K562 (cell line): ENCODE data around the gene ERBB3. TPM values are rescaled to one million over a fixed set of nuclear protein-coding genes. Genes with fewer than 3 reads are reported as not detected.

Experiments used
- ATF6 ChIP-seq: sonication (generic); formaldehyde crosslinking; IDR thresholded peaks from 2 replicates; pipeline ENCODE4 v1.4.0; 2020; ENCODE audit warnings: mild to moderate bottlenecking, missing genetic modification reagents
- CCNT2 ChIP-seq: IDR thresholded peaks from 2 replicates; pipeline ENCODE4 v1.6.1; 2011; ENCODE audit warnings: borderline replicate concordance, low read depth, mild to moderate bottlenecking, moderate library complexity, mixed read lengths, low read length; ENCODE audit not compliant: insufficient read length; ENCODE audit errors: extremely low read depth
- HMBOX1 ChIP-seq: sonication (generic); IDR thresholded peaks from 2 replicates; pipeline ENCODE4 v1.6.1; 2016
- KLF6 ChIP-seq: fragments of 250-450 bp; sonication (Bioruptor Pico); IDR thresholded peaks from 2 replicates; pipeline ENCODE4 v1.4.0; 2020; ENCODE audit warnings: mild to moderate bottlenecking, moderate library complexity, borderline replicate concordance
- MXD1 ChIP-seq: fragments of 250-450 bp; sonication (Bioruptor Pico); IDR thresholded peaks from 2 replicates; pipeline ENCODE4 v1.8.0; 2021; ENCODE audit warnings: borderline replicate concordance, mild to moderate bottlenecking, moderate library complexity; ENCODE audit not compliant: poor library complexity, severe bottlenecking
- NKRF ChIP-seq: fragments of 450-650 bp; IDR thresholded peaks from 2 replicates; pipeline ENCODE4 v1.6.1; 2016; ENCODE audit warnings: borderline replicate concordance
- STAT5A ChIP-seq: IDR thresholded peaks from 2 replicates; pipeline ENCODE4 v1.6.1; 2012; ENCODE audit warnings: low read length, inconsistent platforms, borderline replicate concordance
- SUPT5H ChIP-seq: fragments of 450-650 bp; IDR thresholded peaks from 2 replicates; pipeline ENCODE4 v1.6.1; 2016
- WHSC1 ChIP-seq: IDR thresholded peaks from one replicate; pipeline ENCODE4 v1.6.1; 2012; ENCODE audit warnings: low read length, control low read depth, inconsistent platforms
- XRCC3 ChIP-seq: fragments of 450-650 bp; IDR thresholded peaks from 2 replicates; pipeline ENCODE4 v1.6.1; 2017; ENCODE audit warnings: mild to moderate bottlenecking, moderate library complexity
- ZNF282 ChIP-seq: sonication (generic); formaldehyde crosslinking; IDR thresholded peaks from 2 replicates; pipeline ENCODE4 v1.8.1; 2023; ENCODE audit warnings: missing genetic modification reagents
- ZNF407 ChIP-seq: fragments of 450-650 bp; IDR thresholded peaks from 2 replicates; pipeline ENCODE4 v1.6.1; 2016; ENCODE audit warnings: low read depth
- ZSCAN29 ChIP-seq: fragments of 450-650 bp; IDR thresholded peaks from 2 replicates; pipeline ENCODE4 v1.6.1; 2017
- polyA plus RNA-seq, 8 experiments: library from polyadenylated mRNA; depleted of rRNA in 4 of 8; stranded (reverse) in 5 of 8; unstranded in 3 of 8; fragments of >200 nt; fragmentation: Nextera tagmentation in 2 of 8; fragmentation: Illumina TruSeq in 1 of 8; extraction: Ambion mirVana in 2 of 8; extraction: Trizol in 1 of 8; gene quantifications; 2 replicates each; pipeline versions ENCODE4 v1.2.1 to v1.2.3, GENCODE V29; 2011 to 2014; ENCODE audit warnings: inconsistent platforms in 1 of 8, missing spikeins in 1 of 8
- total RNA-seq, 7 experiments: library from RNA; depleted of rRNA in 6 of 7; stranded (reverse); fragments of >200 nt in 6 of 7; fragmentation: Illumina TruSeq in 2 of 7; extraction: Trizol in 2 of 7; gene quantifications; 2 replicates each; pipeline versions ENCODE4 v1.2.1 to v1.2.3, GENCODE V29; 2011 to 2021; ENCODE audit warnings: low replicate concordance in 1 of 7

ERBB3 gene
- total and polyA plus RNA-seq, 9 of the 15 experiments (the other 6 are each of a cell fraction or from before 2014, with no cell fraction given), result 1.5 to 5.4 (median 3.8) TPM

- peak; percentile 55; the same call in 1 of the 2 replicates for TF ChIP-seq ATF6 (CRISPR knock-in tag)
- peak; percentile 52 for TF ChIP-seq SUPT5H
- no peak for TF ChIP-seq STAT5A
- TF ChIP-seq ZSCAN29, result peak; percentile 82; the same call in 1 of the 2 replicates
- peak; percentile 26; the same call in 1 of the 2 replicates for TF ChIP-seq ZNF407
- no peak for TF ChIP-seq MXD1 (CRISPR knock-in tag)
- TF ChIP-seq CCNT2, result peak; percentile 74
- TF ChIP-seq HMBOX1, result no peak
- TF ChIP-seq ZNF282 (CRISPR knock-in tag), result peak; percentile 49; the same call in 1 of the 2 replicates
- TF ChIP-seq NKRF, result peak; percentile 49; the same call in 1 of the 2 replicates
- no peak for TF ChIP-seq KLF6 (CRISPR knock-in tag)
- no peak for TF ChIP-seq XRCC3
- TF ChIP-seq WHSC1, result no peak
Measured at GRCh38 chr12:56079723-56080555, at the start of gene ERBB3 (continued).
